ENCODE measurements around the gene LCE3D.
"Not testable (repeated sequence)": the region's sequence is repeated elsewhere in the genome, so short reads cannot be mapped to it uniquely, and the experiment has no call there.

LCE3D gene

DNA sequence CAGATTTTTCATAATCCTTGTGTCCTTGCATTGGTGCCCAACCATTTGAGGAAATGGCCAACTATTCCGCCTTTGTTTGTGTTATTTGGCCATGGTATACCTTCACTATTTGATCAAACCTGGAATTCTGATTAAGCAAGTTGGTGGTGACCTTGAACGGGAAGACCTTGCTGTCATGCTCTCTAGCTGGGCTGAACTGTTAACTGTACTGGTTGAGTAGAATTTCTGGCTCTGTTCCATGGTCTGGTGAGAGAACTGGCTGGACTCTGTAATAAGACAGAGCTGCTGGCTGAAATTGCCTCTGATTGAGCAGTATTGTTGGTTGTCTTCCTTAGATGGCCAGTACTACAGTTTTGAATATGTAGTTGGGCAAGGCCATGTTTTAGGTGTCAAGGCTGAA is 16.7 kb upstream of the LCE3D start:
- no peak for DNase-seq (ENCODE audit: low read depth, low spot score)
- Histone ChIP-seq H3K4me1 (ENCODE audit: insufficient read depth, insufficient read length) (no peaks in the 10 kb centered on the region), H3K9me3 (ENCODE audit: insufficient read depth, low read length) (no peaks in the 10 kb centered on the region), H3K36me3 (ENCODE audit: insufficient read depth, insufficient read length, low read length) (no peaks in the 10 kb centered on the region), H3K4me3 (ENCODE audit: insufficient read length, low read depth) (no peak overlapping the region), H3K27me3 (ENCODE audit: insufficient read depth, insufficient read length) (no peaks in the 10 kb centered on the region), H3K9ac (ENCODE audit: insufficient read length, low read depth) (no peak overlapping the region)
- TF ChIP-seq SUZ12 (IDR thresholded peaks at IDR 0.05; ENCODE audit: extremely low read depth, insufficient read depth, insufficient read length) (no peak), YY1 (IDR thresholded peaks at IDR 0.05; ENCODE audit: insufficient read depth, insufficient read length) (no peak), ZNF274 (IDR thresholded peaks at IDR 0.05; ENCODE audit: low read depth, low read length) (no peak)

DNA sequence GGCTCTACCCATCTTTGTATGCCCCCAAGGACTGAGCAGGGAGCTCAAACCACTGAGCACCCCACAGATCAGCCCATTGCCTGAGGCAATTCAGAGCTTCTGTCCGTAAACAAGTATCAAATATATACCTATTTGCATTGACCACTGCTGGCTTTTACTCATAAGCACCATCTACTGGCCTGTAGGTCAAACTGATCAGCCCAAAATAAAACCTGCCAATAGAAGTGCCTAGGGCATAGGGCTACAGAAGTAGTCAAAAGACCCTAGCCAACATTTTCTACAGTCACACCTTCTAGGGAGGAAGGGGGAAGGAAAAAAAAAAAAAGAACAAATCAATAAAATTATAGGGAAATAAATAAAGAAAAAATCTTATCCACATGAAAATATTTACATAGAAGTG is 5.3 kb upstream of the LCE3D start:
- H3K4me3 ChIP-seq (ENCODE audit: insufficient read length, low read depth) = no peak overlapping the region
- DNase-seq (ENCODE audit: low read depth, low spot score) = no peak

DNA sequence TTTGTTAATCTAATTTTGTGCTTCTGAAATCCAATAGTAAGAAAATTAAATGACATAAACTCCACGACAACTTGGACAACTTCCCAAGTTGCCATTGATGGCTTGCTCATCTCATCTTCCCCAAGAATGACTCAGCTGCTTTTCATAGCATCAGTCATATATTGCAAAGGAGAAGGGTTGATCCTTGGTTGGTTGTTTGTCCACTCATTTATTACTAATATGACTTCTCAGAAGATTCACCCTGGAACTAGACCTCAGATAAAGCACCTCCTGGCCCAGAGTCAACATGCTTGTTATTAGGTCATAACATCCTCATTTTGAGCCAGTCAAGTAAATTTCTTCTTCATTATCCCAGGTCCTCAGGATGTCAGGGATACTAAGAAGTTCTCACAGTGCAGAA is 2.3 kb upstream of the LCE3D start:
- Histone ChIP-seq H3K4me1 (ENCODE audit: insufficient read depth, insufficient read length) (no peaks in the 10 kb centered on the region), H3K36me3 (ENCODE audit: insufficient read depth, insufficient read length, low read length) (no peaks in the 10 kb centered on the region), H3K9me3 (ENCODE audit: insufficient read depth, low read length) (no peaks in the 10 kb centered on the region), H3K9ac (ENCODE audit: insufficient read length, low read depth) (no peak overlapping the region), H3K4me3 (ENCODE audit: insufficient read length, low read depth) (no peak overlapping the region), H3K27me3 (ENCODE audit: insufficient read depth, insufficient read length) (no peaks in the 10 kb centered on the region)
- no peak for DNase-seq (ENCODE audit: low read depth, low spot score)
- TF ChIP-seq ZNF274 (IDR thresholded peaks at IDR 0.05; ENCODE audit: low read depth, low read length) (no peak), SUZ12 (IDR thresholded peaks at IDR 0.05; ENCODE audit: extremely low read depth, insufficient read depth, insufficient read length) (no peak), YY1 (IDR thresholded peaks at IDR 0.05; ENCODE audit: insufficient read depth, insufficient read length) (no peak)

More for the DNA sequence above, 5.3 kb upstream of the LCE3D start:
- no peak for TF ChIP-seq YY1 (IDR thresholded peaks at IDR 0.05; ENCODE audit: insufficient read depth, insufficient read length)
- no peak for TF ChIP-seq SUZ12 (IDR thresholded peaks at IDR 0.05; ENCODE audit: extremely low read depth, insufficient read depth, insufficient read length)
- TF ChIP-seq ZNF274 (IDR thresholded peaks at IDR 0.05; ENCODE audit: low read depth, low read length) = no peak
- H3K9me3 ChIP-seq (ENCODE audit: insufficient read depth, low read length) = no peaks in the 10 kb centered on the region
- H3K4me1 ChIP-seq (ENCODE audit: insufficient read depth, insufficient read length) = no peaks in the 10 kb centered on the region
- H3K27me3 ChIP-seq (ENCODE audit: insufficient read depth, insufficient read length) = no peaks in the 10 kb centered on the region
- H3K9ac ChIP-seq (ENCODE audit: insufficient read length, low read depth) = no peak overlapping the region
- H3K36me3 ChIP-seq (ENCODE audit: insufficient read depth, insufficient read length, low read length) = no peaks in the 10 kb centered on the region

DNA sequence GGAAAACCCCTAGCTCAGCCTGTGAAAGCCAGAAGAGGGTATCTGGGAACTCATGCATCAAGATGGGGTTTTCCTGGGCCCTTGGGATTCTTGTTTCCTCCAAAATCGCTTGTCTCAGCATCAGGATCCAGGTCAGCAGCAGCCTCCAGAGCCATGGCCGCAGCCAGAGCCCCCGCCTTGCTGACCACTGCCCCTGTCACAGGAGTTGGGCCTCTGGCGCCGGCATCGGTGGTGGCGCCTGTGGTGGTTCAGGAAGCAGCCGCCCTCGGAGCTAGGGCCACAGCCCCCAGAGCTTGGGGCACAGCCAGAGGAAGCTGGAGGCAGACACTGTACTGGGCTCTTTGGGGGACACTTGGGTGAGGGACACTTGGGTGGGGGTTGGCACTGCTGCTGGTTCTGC is 790 bp downstream of the LCE3D start:
- H3K4me1 ChIP-seq (ENCODE audit: insufficient read depth, insufficient read length); H3K27me3 ChIP-seq (ENCODE audit: insufficient read depth, insufficient read length); H3K36me3 ChIP-seq (ENCODE audit: insufficient read depth, insufficient read length, low read length); DNase-seq (ENCODE audit: low read depth, low spot score); H3K9ac ChIP-seq (ENCODE audit: insufficient read length, low read depth); H3K9me3 ChIP-seq (ENCODE audit: insufficient read depth, low read length); H3K4me3 ChIP-seq (ENCODE audit: insufficient read length, low read depth): not testable (repeated sequence)

DNA sequence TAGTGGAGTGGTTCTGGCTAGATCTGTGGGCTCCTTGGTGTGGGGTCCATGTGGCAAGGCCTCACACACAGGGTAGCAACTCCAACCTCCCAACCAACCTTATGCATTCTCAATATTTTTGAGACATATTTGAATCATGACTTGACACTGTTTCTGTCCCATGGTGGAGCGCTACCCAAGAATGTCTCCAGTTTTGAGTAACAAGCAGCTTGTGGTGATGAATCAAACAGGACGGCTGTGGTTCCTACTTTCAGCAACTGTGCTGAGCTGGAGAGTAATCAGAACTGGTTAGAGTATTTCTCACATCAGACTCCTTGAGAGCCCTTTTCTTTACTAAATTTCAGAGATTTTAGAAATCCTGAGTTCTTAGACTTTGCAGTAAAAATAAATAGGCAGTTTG is 3.1 kb downstream of the LCE3D start:
- Histone ChIP-seq H3K9ac (ENCODE audit: insufficient read length, low read depth) (no peak overlapping the region), H3K4me3 (ENCODE audit: insufficient read length, low read depth) (no peak overlapping the region), H3K4me1 (ENCODE audit: insufficient read depth, insufficient read length) (no peaks in the 10 kb centered on the region), H3K27me3 (ENCODE audit: insufficient read depth, insufficient read length) (no peaks in the 10 kb centered on the region), H3K36me3 (ENCODE audit: insufficient read depth, insufficient read length, low read length) (no peaks in the 10 kb centered on the region), H3K9me3 (ENCODE audit: insufficient read depth, low read length) (no peaks in the 10 kb centered on the region)
- no peak for DNase-seq (ENCODE audit: low read depth, low spot score)
- no peak for TF ChIP-seq ZNF274 (IDR thresholded peaks at IDR 0.05; ENCODE audit: low read depth, low read length)
- no peak for TF ChIP-seq SUZ12 (IDR thresholded peaks at IDR 0.05; ENCODE audit: extremely low read depth, insufficient read depth, insufficient read length)
- no peak for TF ChIP-seq YY1 (IDR thresholded peaks at IDR 0.05; ENCODE audit: insufficient read depth, insufficient read length)

DNA sequence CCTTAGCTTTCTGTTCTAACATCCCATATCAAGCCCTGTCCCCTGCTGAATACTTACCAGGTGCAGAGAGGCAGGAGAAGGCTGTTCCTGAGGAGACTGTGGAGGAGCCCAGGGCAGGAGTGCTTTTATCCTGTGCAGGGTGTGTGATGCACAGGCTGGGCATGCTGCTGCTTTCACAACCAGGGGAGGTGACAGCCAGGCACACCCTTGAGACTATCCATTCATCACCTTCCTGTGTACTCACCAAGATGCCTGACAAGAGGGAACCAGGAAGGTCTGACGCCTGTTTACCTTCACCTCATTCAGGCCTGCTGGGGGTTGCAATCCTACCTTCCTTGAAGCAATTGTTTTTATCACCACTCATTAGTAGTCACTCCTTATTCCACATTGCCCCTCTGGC is 13.6 kb downstream of the LCE3D start, which contains the start of gene LCE3E:
LCE3E (minus strand) TSS at position 100 of the 400 bp plus-strand sequence. CDS start 572 bp downstream, outside the sequence.
- TF ChIP-seq YY1 (IDR thresholded peaks at IDR 0.05; ENCODE audit: insufficient read depth, insufficient read length) = no peak
- no peak for TF ChIP-seq SUZ12 (IDR thresholded peaks at IDR 0.05; ENCODE audit: extremely low read depth, insufficient read depth, insufficient read length)
- TF ChIP-seq ZNF274 (IDR thresholded peaks at IDR 0.05; ENCODE audit: low read depth, low read length) = no peak
- no peaks in the 10 kb centered on the region for H3K36me3 ChIP-seq (ENCODE audit: insufficient read depth, insufficient read length, low read length)
- no peak within 1 kb of the TSS for H3K9ac ChIP-seq (ENCODE audit: insufficient read length, low read depth)
- no peak for DNase-seq (ENCODE audit: low read depth, low spot score)
- no peak within 1 kb of the TSS for H3K4me3 ChIP-seq (ENCODE audit: insufficient read length, low read depth)
- H3K9me3 ChIP-seq (ENCODE audit: insufficient read depth, low read length) = peaks cover 18% of the 10 kb centered on the region; the same call in 1 of the 2 replicates
- no peaks in the 10 kb centered on the region for H3K27me3 ChIP-seq (ENCODE audit: insufficient read depth, insufficient read length)
- no peaks in the 10 kb centered on the region for H3K4me1 ChIP-seq (ENCODE audit: insufficient read depth, insufficient read length)

DNA sequence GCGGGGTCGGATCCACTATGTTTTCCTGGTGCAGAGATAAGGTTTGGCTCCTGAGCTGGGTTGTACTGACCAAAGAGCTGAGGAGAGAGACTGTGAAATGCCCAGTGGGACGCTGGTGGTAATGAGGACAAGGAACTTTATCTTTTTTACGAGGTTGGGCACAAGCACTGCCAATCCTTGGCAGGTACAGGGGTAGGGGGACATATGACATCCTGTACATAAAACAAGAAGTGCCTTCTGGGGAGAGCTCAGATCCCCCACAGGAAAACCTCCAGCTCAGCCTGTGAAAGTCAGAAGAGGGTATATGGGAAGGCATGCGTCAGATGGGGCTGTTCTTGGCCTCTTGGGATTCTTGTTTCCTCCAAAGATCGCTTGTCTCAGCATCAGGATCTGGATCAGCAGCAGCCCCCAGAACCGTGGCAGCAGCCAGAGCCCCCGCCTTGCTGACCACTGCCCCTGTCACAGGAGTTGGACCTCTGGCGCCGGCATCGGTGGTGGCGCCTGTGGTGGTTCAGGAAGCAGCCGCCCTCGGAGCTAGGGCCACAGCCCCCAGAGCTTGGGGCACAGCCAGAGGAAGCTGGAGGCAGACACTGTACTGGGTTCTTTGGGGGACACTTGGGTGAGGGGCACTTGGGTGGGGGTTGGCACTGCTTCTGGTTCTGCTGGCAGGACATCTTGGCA is 14.6 kb downstream of the LCE3D start:
- no peaks in the 10 kb centered on the region for H3K4me1 ChIP-seq (ENCODE audit: insufficient read depth, insufficient read length)
- no peak for DNase-seq (ENCODE audit: low read depth, low spot score)
- no peak overlapping the region for H3K4me3 ChIP-seq (ENCODE audit: insufficient read length, low read depth)
- peaks cover 18% of the 10 kb centered on the region; the same call in 1 of the 2 replicates for H3K9me3 ChIP-seq (ENCODE audit: insufficient read depth, low read length)
- no peaks in the 10 kb centered on the region for H3K27me3 ChIP-seq (ENCODE audit: insufficient read depth, insufficient read length)
- no peaks in the 10 kb centered on the region for H3K36me3 ChIP-seq (ENCODE audit: insufficient read depth, insufficient read length, low read length)
- TF ChIP-seq YY1 (IDR thresholded peaks at IDR 0.05; ENCODE audit: insufficient read depth, insufficient read length) (no peak), ZNF274 (IDR thresholded peaks at IDR 0.05; ENCODE audit: low read depth, low read length) (no peak)
- no peak overlapping the region for H3K9ac ChIP-seq (ENCODE audit: insufficient read length, low read depth)

Data from NT2/D1 (cell line).